Activated CD8-positive, alpha-beta memory T cell treated with anti-CD3 and anti-CD28 coated beads for 4 hours (primary cell): Measurements from ENCODE around the gene DYDC2.
"Not testable (repeated sequence)": the region's sequence is repeated elsewhere in the genome, so short reads cannot be mapped to it uniquely, and the experiment has no call there.

ENCODE experiments used
- DNase-seq, 2 donors: peaks; one replicate each; pipeline ENCODE4 v3.0.0-alpha.2; 2020; ENCODE audit warnings: low read depth in 2 of 2

The DYDC2 gene

GRCh38 chr10:80356563-80356988, at the start of gene DYDC2, which contains the start of gene DYDC1:
Gene DYDC2, plus strand, starts transcription at chr10:80356781. Its CDS starts 5,663 bp downstream, at chr10:80362444.
Gene DYDC1, minus strand, starts transcription at chr10:80356755. Its CDS starts 4,154 bp downstream, at chr10:80352601.
- no peak for DNase-seq

GRCh38 chr10:80313523-80313922, 43.1 kb upstream of the DYDC2 start:
- no peak for DNase-seq

GRCh38 chr10:80315391-80315790, 41.2 kb upstream of the DYDC2 start:
- no peak for DNase-seq

GRCh38 chr10:80318742-80319141, 37.8 kb upstream of the DYDC2 start:
- DNase-seq: no peak

GRCh38 chr10:80319318-80319717, 37.3 kb upstream of the DYDC2 start:
- no peak for DNase-seq

GRCh38 chr10:80319725-80320290, 36.8 kb upstream of the DYDC2 start:
- DNase-seq: no peak

GRCh38 chr10:80320377-80320776, 36.2 kb upstream of the DYDC2 start:
- DNase-seq: no peak

- DNase-seq: no peak
These were observed 35.4 kb upstream of the DYDC2 start for GRCh38 chr10:80321183-80321582.

GRCh38 chr10:80322158-80322557, 34.4 kb upstream of the DYDC2 start:
- DNase-seq: no peak

- DNase-seq: no peak
These were observed 33.9 kb upstream of the DYDC2 start for GRCh38 chr10:80322711-80323110.

- DNase-seq: no peak
These were observed 33.3 kb upstream of the DYDC2 start for GRCh38 chr10:80323311-80323710.

GRCh38 chr10:80324086-80324485, 32.5 kb upstream of the DYDC2 start:
- DNase-seq: no peak

GRCh38 chr10:80324891-80325364, 31.7 kb upstream of the DYDC2 start:
- no peak for DNase-seq

GRCh38 chr10:80333983-80334382, 22.6 kb upstream of the DYDC2 start:
- no peak for DNase-seq

- no peak for DNase-seq
These were observed 12.3 kb upstream of the DYDC2 start for GRCh38 chr10:80344276-80344675.

- no peak for DNase-seq
These were observed 11.7 kb upstream of the DYDC2 start for GRCh38 chr10:80344912-80345311.

GRCh38 chr10:80350251-80350650, 6.3 kb upstream of the DYDC2 start:
- DNase-seq: no peak

GRCh38 chr10:80351220-80351619, 5.4 kb upstream of the DYDC2 start:
- no peak for DNase-seq

GRCh38 chr10:80356989-80357850, 639 bp downstream of the DYDC2 start:
- no peak for DNase-seq

- no peak for DNase-seq
These were observed 1.2 kb downstream of the DYDC2 start for GRCh38 chr10:80357851-80358125.

- DNase-seq: not testable (repeated sequence)
These were observed 2.3 kb downstream of the DYDC2 start for GRCh38 chr10:80358925-80359324.

GRCh38 chr10:80359644-80360043, 3.1 kb downstream of the DYDC2 start:
- DNase-seq: no peak

- DNase-seq: no peak
These were observed 8.9 kb downstream of the DYDC2 start for GRCh38 chr10:80365510-80365909.
